IPS-20b (cell line): ENCODE data around the gene ADD2.

Experiments used
- H3K27ac ChIP-seq: one replicate; pipeline ENCODE4 v1.5.1; 2013; ENCODE audit warnings: low read length
- H3K27me3 ChIP-seq: 2 replicates; pipeline ENCODE4 v1.6.1; 2013; ENCODE audit warnings: mild to moderate bottlenecking, low read length, inconsistent platforms; ENCODE audit not compliant: insufficient read depth
- H3K36me3 ChIP-seq: 2 replicates; pipeline ENCODE4 v1.6.1; 2013; ENCODE audit warnings: low read depth, mild to moderate bottlenecking, inconsistent platforms, low read length, moderate library complexity; ENCODE audit not compliant: insufficient read depth
- H3K4me1 ChIP-seq: 2 replicates; pipeline ENCODE4 v1.6.1; 2013; ENCODE audit warnings: mild to moderate bottlenecking, control low read depth, inconsistent platforms, low read length, moderate library complexity; ENCODE audit not compliant: insufficient read depth
- H3K4me3 ChIP-seq: 2 replicates; pipeline ENCODE4 v1.5.1; 2013; ENCODE audit warnings: mild to moderate bottlenecking, low read length, inconsistent platforms
- H3K9ac ChIP-seq: 2 replicates; pipeline ENCODE4 v1.6.1; 2013; ENCODE audit warnings: low read depth, mild to moderate bottlenecking, inconsistent platforms, low read length, moderate library complexity
- H3K9me3 ChIP-seq: 2 replicates; pipeline ENCODE4 v1.6.1; 2013; ENCODE audit warnings: mild to moderate bottlenecking, low read depth, low read length, inconsistent platforms; ENCODE audit not compliant: insufficient read depth

Gene ADD2

GRCh38 chr2:70676301-70677035, 91.5 kb downstream of the ADD2 start:
- peaks cover 98% of the 10 kb centered on the region for H3K36me3 ChIP-seq
- H3K9me3 ChIP-seq: no peaks in the 10 kb centered on the region
- no peak overlapping the region for H3K4me3 ChIP-seq
- no peak overlapping the region for H3K27ac ChIP-seq
- H3K9ac ChIP-seq: no peak overlapping the region
- H3K27me3 ChIP-seq: no peaks in the 10 kb centered on the region
- no peaks in the 10 kb centered on the region for H3K4me1 ChIP-seq

GRCh38 chr2:70675862-70676261, 92.1 kb downstream of the ADD2 start:
- H3K4me3 ChIP-seq: no peak overlapping the region
- H3K27ac ChIP-seq: no peak overlapping the region
- peaks cover 98% of the 10 kb centered on the region for H3K36me3 ChIP-seq
- H3K9ac ChIP-seq: no peak overlapping the region
- no peaks in the 10 kb centered on the region for H3K9me3 ChIP-seq
- no peaks in the 10 kb centered on the region for H3K27me3 ChIP-seq
- H3K4me1 ChIP-seq: no peaks in the 10 kb centered on the region

- H3K36me3 ChIP-seq: peaks cover 99% of the 10 kb centered on the region
Measured at GRCh38 chr2:70674636-70675430, 93.2 kb downstream of the ADD2 start.

GRCh38 chr2:70673041-70673647, 94.9 kb downstream of the ADD2 start:
- H3K27ac ChIP-seq: no peak overlapping the region
- no peaks in the 10 kb centered on the region for H3K4me1 ChIP-seq
- peaks cover 99% of the 10 kb centered on the region for H3K36me3 ChIP-seq
- H3K9me3 ChIP-seq: no peaks in the 10 kb centered on the region
- H3K9ac ChIP-seq: no peak overlapping the region
- H3K4me3 ChIP-seq: no peak overlapping the region
- no peaks in the 10 kb centered on the region for H3K27me3 ChIP-seq

More at GRCh38 chr2:70674636-70675430, 93.2 kb downstream of the ADD2 start:
- no peaks in the 10 kb centered on the region for H3K4me1 ChIP-seq
- H3K4me3 ChIP-seq: no peak overlapping the region
- H3K27ac ChIP-seq: no peak overlapping the region
- no peaks in the 10 kb centered on the region for H3K9me3 ChIP-seq
- H3K9ac ChIP-seq: no peak overlapping the region
- H3K27me3 ChIP-seq: no peaks in the 10 kb centered on the region

- no peak overlapping the region for H3K27ac ChIP-seq
- no peak overlapping the region for H3K4me3 ChIP-seq
- H3K36me3 ChIP-seq: peaks cover 99% of the 10 kb centered on the region
- no peaks in the 10 kb centered on the region for H3K27me3 ChIP-seq
- no peaks in the 10 kb centered on the region for H3K9me3 ChIP-seq
- H3K9ac ChIP-seq: no peak overlapping the region
- no peaks in the 10 kb centered on the region for H3K4me1 ChIP-seq
Measured at GRCh38 chr2:70671092-70671675, 96.8 kb downstream of the ADD2 start.

- Histone ChIP-seq H3K9ac (no peak overlapping the region), H3K36me3 (peaks cover 99% of the 10 kb centered on the region), H3K4me1 (no peaks in the 10 kb centered on the region), H3K4me3 (no peak overlapping the region), H3K9me3 (no peaks in the 10 kb centered on the region), H3K27me3 (no peaks in the 10 kb centered on the region), H3K27ac (no peak overlapping the region)
Measured at GRCh38 chr2:70670626-70671025, 97.4 kb downstream of the ADD2 start.

- H3K27ac ChIP-seq: no peak overlapping the region
- H3K36me3 ChIP-seq: peaks cover 99% of the 10 kb centered on the region
- H3K9ac ChIP-seq: no peak overlapping the region
- no peaks in the 10 kb centered on the region for H3K4me1 ChIP-seq
- H3K4me3 ChIP-seq: no peak overlapping the region
- H3K9me3 ChIP-seq: no peaks in the 10 kb centered on the region
- no peaks in the 10 kb centered on the region for H3K27me3 ChIP-seq
Measured at GRCh38 chr2:70670202-70670601, 97.8 kb downstream of the ADD2 start.

- Histone ChIP-seq H3K36me3 (peaks cover 99% of the 10 kb centered on the region), H3K27ac (no peak overlapping the region), H3K9me3 (no peaks in the 10 kb centered on the region), H3K4me3 (no peak overlapping the region), H3K4me1 (no peaks in the 10 kb centered on the region), H3K27me3 (no peaks in the 10 kb centered on the region), H3K9ac (no peak overlapping the region)
Measured at GRCh38 chr2:70668911-70669310, 99.1 kb downstream of the ADD2 start.

GRCh38 chr2:70668432-70668831, 99.6 kb downstream of the ADD2 start:
- Histone ChIP-seq H3K27me3 (no peaks in the 10 kb centered on the region), H3K4me1 (no peaks in the 10 kb centered on the region), H3K4me3 (no peak overlapping the region), H3K36me3 (peaks cover 100% of the 10 kb centered on the region), H3K9ac (no peak overlapping the region), H3K27ac (no peak overlapping the region), H3K9me3 (no peaks in the 10 kb centered on the region)

GRCh38 chr2:70664525-70664924, 103.5 kb downstream of the ADD2 start:
- no peak overlapping the region for H3K4me3 ChIP-seq

GRCh38 chr2:70663411-70663810, 104.6 kb downstream of the ADD2 start:
- no peaks in the 10 kb centered on the region for H3K27me3 ChIP-seq
- H3K4me1 ChIP-seq: no peaks in the 10 kb centered on the region; the same call in 1 of the 2 replicates
- no peaks in the 10 kb centered on the region for H3K9me3 ChIP-seq
- H3K4me3 ChIP-seq: no peak overlapping the region
- H3K36me3 ChIP-seq: peaks cover 73% of the 10 kb centered on the region
- no peak overlapping the region for H3K27ac ChIP-seq
- no peak overlapping the region for H3K9ac ChIP-seq

More at GRCh38 chr2:70664525-70664924, 103.5 kb downstream of the ADD2 start:
- Histone ChIP-seq H3K4me1 (no peaks in the 10 kb centered on the region), H3K27ac (no peak overlapping the region), H3K36me3 (peaks cover 84% of the 10 kb centered on the region), H3K27me3 (no peaks in the 10 kb centered on the region), H3K9me3 (no peaks in the 10 kb centered on the region), H3K9ac (no peak overlapping the region)
